Esophagus squamous epithelium (tissue), 5 donors: ENCODE data around the gene ATG14. TPM values are rescaled to one million over a fixed set of nuclear protein-coding genes. Genes with fewer than 3 reads are reported as not detected.

Source experiments
- DNase-seq: peaks from one replicate; lab custom pipeline; 2025; lab: John Stamatoyannopoulos, UW
- H3K27ac ChIP-seq, 4 donors: fragments of 200-600 bp; sonication (generic); one replicate each; pipeline ENCODE4 v1.5.1; 2016 to 2019; ENCODE audit warnings: mild to moderate bottlenecking in 1 of 4
- H3K27me3 ChIP-seq, 4 donors: fragments of 200-600 bp; sonication (generic); 1 replicate in 3 of 4; 2 replicates in 1 of 4; pipeline versions ENCODE4 v1.5.1 to v1.6.0; 2017 to 2021; ENCODE audit warnings: antibody characterized with exemption in 1 of 4
- H3K36me3 ChIP-seq, 3 donors: fragments of 200-600 bp; sonication (generic); one replicate each; pipeline ENCODE4 v1.5.1; 2016 to 2019
- H3K4me1 ChIP-seq, 3 donors: fragments of 200-600 bp; sonication (generic); one replicate each; pipeline ENCODE4 v1.5.1; 2017 to 2019
- H3K4me3 ChIP-seq, 4 donors: fragments of 200-600 bp; sonication (generic); 1 replicate in 3 of 4; 2 replicates in 1 of 4; pipeline ENCODE4 v1.5.1; 2016 to 2019; ENCODE audit warnings: mild to moderate bottlenecking in 2 of 4, moderate library complexity in 1 of 4
- H3K9me3 ChIP-seq, 3 donors: fragments of 200-600 bp; sonication (generic); one replicate each; pipeline ENCODE4 v1.5.1; 2016 to 2019
- POLR2A ChIP-seq, 4 donors: fragments of 450-650 bp; IDR thresholded peaks; one replicate each; pipeline ENCODE4 v1.6.1; 2017; ENCODE audit warnings: antibody characterized with exemption in 4 of 4, mild to moderate bottlenecking in 4 of 4, moderate library complexity in 3 of 4
- WGBS, 2 donors: methylation state at CpG; one replicate each; pipeline ENCODE4 v1.1.5; 2018; 5-methylcytosine and 5-hydroxymethylcytosine counted together
- intact Hi-C: fragments of 100-400 bp; cut with DNase I; formaldehyde crosslinking; loops from one replicate; pipeline ENCODE4 v1.15.0; 2022
- total RNA-seq, 4 donors: library from RNA; depleted of rRNA; stranded (reverse); fragments of >200 nt; gene quantifications; one replicate each; pipeline ENCODE4 v1.1.0, GENCODE V29; 2016
- TF ChIP-seq, protein P1 (sequence below), 6 experiments: fragments of 450-650 bp in 4 of 6; fragments of 200-600 bp in 2 of 6; sonication (generic) in 2 of 6; IDR thresholded peaks; one replicate each; pipeline ENCODE4 v1.5.1; 2016 to 2019; ENCODE audit warnings: antibody characterized with exemption in 6 of 6, mild to moderate bottlenecking in 4 of 6, moderate library complexity in 4 of 6
- donor health status: DM: yes; HTN: yes; CAD: no.

The ATG14 gene
- total RNA-seq, 4 donors from 2014 or later = 4.6 to 12.8 (median 7.5) TPM

DNA sequence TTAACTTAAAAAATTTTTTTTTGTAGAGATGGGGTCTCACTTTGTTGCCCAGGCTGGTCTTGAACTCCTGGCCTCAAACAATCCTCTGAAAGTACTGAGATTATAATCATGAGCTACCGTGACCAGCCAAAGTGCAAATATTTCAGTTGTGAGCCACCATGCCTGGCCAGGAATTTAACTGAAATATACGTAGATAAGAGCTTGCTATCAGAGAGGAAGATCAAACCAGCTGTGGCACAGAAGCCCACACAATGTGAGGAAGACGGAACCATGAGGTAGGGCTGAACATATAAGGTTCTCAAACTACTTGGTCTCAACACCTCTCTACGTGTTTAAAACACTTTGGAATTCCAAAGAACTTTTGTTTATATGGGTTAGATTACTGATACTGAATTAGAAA, 29.1 kb downstream of the ATG14 start:
- no peaks in the 10 kb centered on the region for H3K27me3 ChIP-seq

DNA sequence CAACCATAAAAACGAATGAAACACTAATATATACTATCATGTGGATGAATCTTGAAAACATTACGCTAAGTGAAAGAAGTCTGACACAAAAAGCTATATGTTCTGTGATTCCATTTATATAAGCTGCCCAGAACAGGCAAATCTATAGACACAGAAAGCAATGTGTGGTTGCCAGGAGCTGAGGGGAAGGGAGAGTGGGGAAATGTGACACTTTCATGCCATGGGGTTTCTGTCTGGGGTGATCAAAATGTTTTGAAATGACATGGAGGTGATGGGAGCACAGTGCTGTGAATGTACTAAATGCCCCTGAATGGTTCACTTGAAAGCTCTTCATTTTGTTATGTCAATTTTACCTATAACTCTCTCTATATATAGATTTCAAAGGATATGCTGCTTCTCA, 30.1 kb downstream of the ATG14 start:
- H3K9me3 ChIP-seq = no peaks in the 10 kb centered on the region
- no peak overlapping the region for H3K4me3 ChIP-seq
- no peaks in the 10 kb centered on the region for H3K27me3 ChIP-seq
- H3K27ac ChIP-seq = no peak overlapping the region
- DNase-seq = no peak
- intact Hi-C loops = no loop called here
- TF ChIP-seq POLR2A (IDR thresholded peaks at IDR 0.05) = no peak
- TF ChIP-seq, protein P1, sequence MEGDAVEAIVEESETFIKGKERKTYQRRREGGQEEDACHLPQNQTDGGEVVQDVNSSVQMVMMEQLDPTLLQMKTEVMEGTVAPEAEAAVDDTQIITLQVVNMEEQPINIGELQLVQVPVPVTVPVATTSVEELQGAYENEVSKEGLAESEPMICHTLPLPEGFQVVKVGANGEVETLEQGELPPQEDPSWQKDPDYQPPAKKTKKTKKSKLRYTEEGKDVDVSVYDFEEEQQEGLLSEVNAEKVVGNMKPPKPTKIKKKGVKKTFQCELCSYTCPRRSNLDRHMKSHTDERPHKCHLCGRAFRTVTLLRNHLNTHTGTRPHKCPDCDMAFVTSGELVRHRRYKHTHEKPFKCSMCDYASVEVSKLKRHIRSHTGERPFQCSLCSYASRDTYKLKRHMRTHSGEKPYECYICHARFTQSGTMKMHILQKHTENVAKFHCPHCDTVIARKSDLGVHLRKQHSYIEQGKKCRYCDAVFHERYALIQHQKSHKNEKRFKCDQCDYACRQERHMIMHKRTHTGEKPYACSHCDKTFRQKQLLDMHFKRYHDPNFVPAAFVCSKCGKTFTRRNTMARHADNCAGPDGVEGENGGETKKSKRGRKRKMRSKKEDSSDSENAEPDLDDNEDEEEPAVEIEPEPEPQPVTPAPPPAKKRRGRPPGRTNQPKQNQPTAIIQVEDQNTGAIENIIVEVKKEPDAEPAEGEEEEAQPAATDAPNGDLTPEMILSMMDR (IDR thresholded peaks at IDR 0.05) = no peak
- H3K4me1 ChIP-seq = no peaks in the 10 kb centered on the region
- H3K36me3 ChIP-seq = peaks cover 3 to 98% (median 4%) of the 10 kb centered on the region in 3 donors
- 92 to 98% methylated on average over 2 of the region's 2 CpGs for WGBS, 2 donors

More for the DNA sequence above, 29.1 kb downstream of the ATG14 start:
- H3K9me3 ChIP-seq = no peaks in the 10 kb centered on the region
- no peaks in the 10 kb centered on the region for H3K4me1 ChIP-seq
- H3K4me3 ChIP-seq = no peak overlapping the region
- intact Hi-C loops = no loop called here
- no peak overlapping the region for H3K27ac ChIP-seq
- no peak for DNase-seq
- WGBS, 2 donors = 82 to 90% methylated on average over 4 of the region's 4 CpGs
- no peak for TF ChIP-seq POLR2A (IDR thresholded peaks at IDR 0.05)
- peaks cover 0 to 98% (median 0%) of the 10 kb centered on the region in 3 donors for H3K36me3 ChIP-seq

DNA sequence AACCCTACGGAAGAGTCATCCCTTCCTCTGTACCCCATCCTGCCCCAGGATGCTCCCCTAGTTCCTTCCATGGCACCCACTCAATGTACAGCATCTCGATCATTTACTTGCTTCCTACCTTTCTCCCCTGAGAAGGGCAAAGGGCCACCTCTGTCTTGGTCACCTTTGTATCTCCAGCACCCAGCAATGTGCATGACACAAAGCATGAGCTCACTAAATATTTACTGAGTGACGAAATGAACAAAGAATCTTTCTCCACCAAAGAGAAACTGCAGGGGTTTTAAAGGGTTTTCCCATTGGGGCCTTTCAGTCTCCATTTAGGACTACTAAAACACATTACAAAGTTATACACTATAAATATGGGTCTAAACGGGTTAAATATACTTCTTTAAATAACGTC, 30.6 kb downstream of the ATG14 start:
- Histone ChIP-seq H3K4me1 (no peaks in the 10 kb centered on the region), H3K27me3 (no peaks in the 10 kb centered on the region), H3K27ac (no peak overlapping the region), H3K36me3 (peaks cover 3 to 98% (median 4%) of the 10 kb centered on the region in 3 donors), H3K4me3 (no peak overlapping the region), H3K9me3 (no peaks in the 10 kb centered on the region)
- DNase-seq = no peak
- TF ChIP-seq, protein P1 (IDR thresholded peaks at IDR 0.05) = no peak
- no peak for TF ChIP-seq POLR2A (IDR thresholded peaks at IDR 0.05)
- WGBS, 2 donors = 72 to 85% methylated on average over 5 of the region's 5 CpGs
- intact Hi-C loops = no loop called here

- Histone ChIP-seq H3K4me1 (no peaks in the 10 kb centered on the region), H3K36me3 (peaks cover 4 to 100% (median 6%) of the 10 kb centered on the region in 3 donors), H3K9me3 (no peaks in the 10 kb centered on the region), H3K27me3 (no peaks in the 10 kb centered on the region), H3K4me3 (no peak overlapping the region), H3K27ac (no peak overlapping the region)
- DNase-seq = no peak
- TF ChIP-seq, protein P1 (IDR thresholded peaks at IDR 0.05) = no peak
- no peak for TF ChIP-seq POLR2A (IDR thresholded peaks at IDR 0.05)
- 91 to 96% methylated on average over 5 of the region's 5 CpGs for WGBS, 2 donors
- intact Hi-C loops = no loop called here
Observed at GRCh38 chr14:55377236-55377635, 34.4 kb downstream of the ATG14 start.

- Histone ChIP-seq H3K9me3 (no peaks in the 10 kb centered on the region), H3K4me3 (no peak overlapping the region), H3K27me3 (no peaks in the 10 kb centered on the region), H3K4me1 (no peaks in the 10 kb centered on the region), H3K36me3 (peaks cover 4 to 96% (median 6%) of the 10 kb centered on the region in 3 donors), H3K27ac (no peak overlapping the region)
- TF ChIP-seq, protein P1 (IDR thresholded peaks at IDR 0.05) = no peak
- TF ChIP-seq POLR2A (IDR thresholded peaks at IDR 0.05) = no peak
- no peak for DNase-seq
- intact Hi-C loops = no loop called here
- WGBS, 2 donors = 85 to 87% methylated on average over 4 of the region's 4 CpGs
Observed at GRCh38 chr14:55374771-55375170, 36.9 kb downstream of the ATG14 start.
